Measurements from ENCODE around the gene CNTNAP3B.
"Not testable (repeated sequence)": the region's sequence is repeated elsewhere in the genome, so short reads cannot be mapped to it uniquely, and the experiment has no call there.

Gene CNTNAP3B

GRCh38 chr9:41977965-41978600 is 151.1 kb downstream of the CNTNAP3B start:
- DNase-seq (ENCODE audit: low read depth), result not testable (repeated sequence)

DNA sequence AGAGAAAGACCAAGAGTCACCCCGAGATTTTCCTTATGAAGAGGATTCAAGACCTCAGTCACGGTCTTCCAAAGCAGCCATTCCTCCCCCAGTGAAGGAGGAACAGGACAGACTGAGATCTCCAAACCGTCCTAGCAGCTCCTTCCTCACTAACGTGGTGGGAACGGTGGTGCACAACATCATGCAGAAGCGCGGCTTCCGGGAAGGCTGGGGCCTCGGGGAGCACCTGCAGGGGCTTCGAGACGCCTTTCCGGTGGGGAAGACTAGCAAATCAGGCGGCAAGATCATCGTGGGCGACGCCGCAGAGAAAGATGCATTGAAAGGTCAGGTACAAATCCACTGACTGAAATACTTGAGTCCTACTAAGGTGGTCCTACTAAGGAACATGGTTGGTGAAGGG is 154.3 kb downstream of the CNTNAP3B start:
- not testable (repeated sequence) for DNase-seq (ENCODE audit: low read depth)

DNA sequence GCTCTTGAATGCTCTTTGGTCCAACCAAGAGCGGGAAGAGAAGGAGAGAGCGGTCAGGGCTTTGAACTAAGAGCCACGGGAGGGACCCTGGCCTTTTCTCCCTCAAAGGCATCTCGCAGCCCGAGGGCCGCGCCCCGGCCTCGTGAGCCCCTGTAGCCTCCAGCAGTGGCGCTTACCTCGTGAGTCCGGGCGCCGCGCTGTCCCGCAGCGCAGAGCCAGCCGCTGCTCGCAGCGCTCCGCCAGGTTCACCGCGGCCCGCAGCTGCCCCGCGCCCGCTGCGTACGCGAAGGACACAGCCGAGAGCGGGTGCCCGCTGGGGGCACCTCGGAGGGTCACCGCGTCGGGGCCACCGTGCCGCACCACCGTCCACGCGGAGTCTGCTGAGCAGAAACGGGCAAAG is 176.2 kb downstream of the CNTNAP3B start:
- not testable (repeated sequence) for DNase-seq (ENCODE audit: low read depth)

- not testable (repeated sequence) for DNase-seq (ENCODE audit: low read depth)
Observed at GRCh38 chr9:41941738-41942137, 187.5 kb downstream of the CNTNAP3B start.

DNA sequence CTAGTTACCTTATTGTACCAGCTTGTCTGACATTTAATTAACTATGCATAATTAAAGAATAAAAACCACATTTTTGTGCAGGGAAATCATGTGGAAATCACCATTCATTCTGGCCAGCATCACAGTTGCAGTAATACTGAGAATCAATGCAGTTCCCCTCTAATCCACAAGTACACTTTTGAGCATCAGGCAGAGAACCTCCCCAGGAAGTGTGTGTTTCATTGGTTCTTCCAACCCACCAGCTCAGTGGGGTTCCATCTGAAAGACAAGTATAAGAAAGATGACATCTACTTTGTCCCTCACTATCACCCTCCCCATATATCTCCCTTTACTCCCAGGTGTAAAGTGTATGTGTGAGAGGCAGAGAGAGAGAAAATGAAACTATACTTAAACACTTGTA is 191.1 kb downstream of the CNTNAP3B start:
- not testable (repeated sequence) for DNase-seq (ENCODE audit: low read depth)

GRCh38 chr9:41935727-41936126 is 193.5 kb downstream of the CNTNAP3B start:
- DNase-seq (ENCODE audit: low read depth), result not testable (repeated sequence)

DNA sequence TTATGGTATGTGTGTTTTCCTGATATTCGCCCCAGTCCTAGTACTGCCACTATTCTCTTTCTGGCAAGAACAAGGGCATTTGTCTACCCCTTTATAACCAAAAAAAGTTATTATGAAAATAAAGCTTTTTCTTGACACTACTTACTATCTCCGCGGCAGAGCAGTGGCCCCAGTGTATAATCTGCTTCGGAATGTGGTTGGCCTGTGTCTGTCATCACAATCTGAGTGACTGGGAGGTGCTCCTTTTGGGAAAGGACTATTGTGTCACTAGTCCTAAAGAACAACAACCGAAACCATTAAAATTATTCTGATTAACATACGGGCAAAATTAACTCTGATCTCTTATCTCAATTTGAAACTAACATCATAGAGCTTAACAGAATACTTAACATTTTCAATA is 200.1 kb downstream of the CNTNAP3B start:
- DNase-seq (ENCODE audit: low read depth), result not testable (repeated sequence)

- DNase-seq (ENCODE audit: low read depth), result not testable (repeated sequence)
Observed at GRCh38 chr9:41917374-41917773, 211.9 kb downstream of the CNTNAP3B start.

- not testable (repeated sequence) for DNase-seq (ENCODE audit: low read depth)
Observed at GRCh38 chr9:41905488-41905887, 223.7 kb downstream of the CNTNAP3B start.

DNA sequence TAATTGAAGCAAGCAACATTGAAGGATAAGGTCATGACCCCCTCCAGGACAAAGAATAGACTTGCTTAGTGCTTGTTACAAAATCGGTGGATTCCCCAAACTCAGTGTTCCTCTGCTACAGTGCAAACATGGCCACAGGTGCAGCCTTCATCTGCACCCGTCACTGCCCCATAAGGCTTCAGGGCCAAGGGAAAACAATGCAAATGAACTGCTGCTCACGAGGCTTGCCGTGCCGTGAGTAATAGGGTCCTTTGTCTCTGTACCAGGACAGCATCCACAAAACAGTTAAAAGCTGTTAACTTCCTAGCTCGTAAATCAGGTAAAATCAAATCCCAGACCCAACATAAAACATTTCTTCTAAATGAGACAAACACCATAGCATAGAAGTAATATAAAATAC is 226.5 kb downstream of the CNTNAP3B start:
- not testable (repeated sequence) for DNase-seq (ENCODE audit: low read depth)

DNA sequence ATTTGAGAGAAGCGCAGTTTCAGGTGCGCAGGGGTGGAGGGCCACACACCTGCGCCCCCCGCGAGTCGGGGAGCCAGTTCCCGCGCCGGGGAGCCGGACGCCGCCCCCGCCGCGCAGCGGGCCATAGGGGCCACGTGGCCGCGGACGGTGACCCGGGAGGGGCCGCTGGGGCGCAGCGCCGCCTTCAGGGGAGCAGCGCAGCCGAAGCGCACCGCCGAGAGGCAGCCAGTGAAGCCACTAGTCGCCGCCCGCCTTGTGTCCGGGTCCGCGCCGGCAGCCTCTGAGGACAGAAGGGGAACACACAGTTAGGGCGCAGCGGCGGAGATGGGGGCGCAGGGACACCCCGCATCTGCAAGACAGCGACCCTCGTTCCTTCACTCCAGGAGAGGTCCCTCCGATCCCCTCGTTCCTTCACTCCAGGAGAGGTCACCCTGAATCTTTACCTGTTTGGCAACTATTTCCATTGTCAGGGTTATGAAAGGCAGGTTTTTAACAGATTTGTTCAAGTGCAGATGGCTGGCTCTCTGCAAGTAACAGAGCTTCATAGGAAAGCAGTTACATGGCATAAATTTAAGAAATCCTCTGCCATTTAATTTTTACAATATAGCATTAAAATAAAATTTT is 230.4 kb downstream of the CNTNAP3B start:
- DNase-seq (ENCODE audit: low read depth), result not testable (repeated sequence)

DNA sequence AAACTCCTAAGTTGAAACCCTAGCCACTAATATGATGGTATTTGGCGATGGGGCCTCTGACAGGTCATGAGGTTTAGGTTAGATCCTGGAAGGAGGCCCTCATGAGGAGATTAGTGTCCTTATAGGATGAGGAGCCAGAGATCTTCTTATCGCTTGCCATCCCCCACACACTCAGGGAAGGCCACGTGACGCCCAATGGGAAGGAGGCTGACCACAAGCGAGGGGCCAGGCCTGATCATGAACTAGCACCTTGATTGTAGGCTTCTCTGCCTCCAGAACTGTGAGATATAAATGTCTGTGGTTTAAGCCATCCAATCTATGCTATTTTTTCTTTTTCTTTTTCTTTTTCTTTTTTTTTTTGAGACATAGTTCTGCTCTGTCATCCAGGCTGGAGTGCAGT is 254.7 kb downstream of the CNTNAP3B start:
- not testable (repeated sequence) for DNase-seq (ENCODE audit: low read depth)

DNA sequence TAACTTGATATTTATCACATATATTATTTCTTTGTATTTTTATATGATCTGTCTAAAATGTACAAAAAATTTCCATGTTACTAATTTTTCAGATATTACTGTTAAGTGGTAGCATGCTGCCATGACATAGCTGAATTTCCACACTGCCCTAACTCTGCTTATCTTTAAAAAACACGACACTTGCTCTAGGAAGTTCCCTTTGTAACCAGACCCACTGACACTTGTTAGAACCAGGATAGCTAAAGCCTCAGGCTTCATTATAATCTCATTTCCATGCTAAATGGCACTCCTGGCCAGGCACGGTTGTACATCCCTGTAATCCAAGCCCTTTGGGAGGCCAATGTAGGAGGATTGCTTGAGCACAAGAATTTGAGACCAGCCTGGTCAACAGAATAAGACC is 273.8 kb downstream of the CNTNAP3B start:
- not testable (repeated sequence) for DNase-seq (ENCODE audit: low read depth)

GRCh38 chr9:41851848-41852740 is 277.1 kb downstream of the CNTNAP3B start:
- not testable (repeated sequence) for DNase-seq (ENCODE audit: low read depth)

GRCh38 chr9:41847829-41848228 is 281.4 kb downstream of the CNTNAP3B start:
- not testable (repeated sequence) for DNase-seq (ENCODE audit: low read depth)

Measured in stimulated activated CD8-positive, alpha-beta memory T cell treated with anti-CD3 and anti-CD28 coated beads, Interleukin-15, amount 100 ng/mL, for 24 hours (primary cell).